Neuron (in vitro differentiated cells): ENCODE results near the gene KIAA0040.

Source experiments
- H2AFZ ChIP-seq: one replicate; pipeline ENCODE4 v1.6.1; 2013; ENCODE audit warnings: low read depth, mild to moderate bottlenecking, inconsistent platforms, low read length, moderate library complexity
- H3K27me3 ChIP-seq: one replicate; pipeline ENCODE4 v1.6.1; 2013; ENCODE audit warnings: low read length; ENCODE audit not compliant: insufficient read depth
- H3K36me3 ChIP-seq: one replicate; pipeline ENCODE4 v1.6.1; 2013; ENCODE audit warnings: low read length; ENCODE audit not compliant: insufficient read depth
- H3K4me1 ChIP-seq: one replicate; pipeline ENCODE4 v1.6.1; 2013; ENCODE audit warnings: low read length; ENCODE audit not compliant: insufficient read depth
- H3K4me3 ChIP-seq: 2 replicates; pipeline ENCODE4 v1.5.1; 2013; ENCODE audit warnings: mild to moderate bottlenecking, low read length, moderate library complexity
- H3K9me3 ChIP-seq: one replicate; pipeline ENCODE4 v1.6.1; 2013; ENCODE audit warnings: low read length

KIAA0040 gene

DNA sequence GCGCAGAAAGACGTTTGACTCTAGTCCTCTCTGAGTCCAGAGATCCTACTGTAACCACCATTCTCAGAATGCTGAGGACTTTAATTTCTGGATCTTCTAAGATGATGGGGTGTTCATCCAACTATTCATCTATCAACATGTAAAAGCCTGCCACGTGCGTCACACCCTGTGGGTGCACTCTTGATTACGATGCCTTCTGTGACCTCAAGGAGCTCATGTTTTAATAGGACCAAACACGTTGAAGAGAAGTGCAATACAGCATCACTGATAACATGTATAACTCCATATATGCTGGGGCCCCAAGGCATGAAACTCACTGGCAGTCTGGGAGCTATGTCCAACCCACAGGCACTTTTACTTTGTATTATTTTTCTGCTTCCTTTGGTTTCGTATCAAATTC is 19.0 kb downstream of the KIAA0040 start:
- H3K4me1 ChIP-seq = no peaks in the 10 kb centered on the region
- peaks cover 1% of the 10 kb centered on the region for H3K27me3 ChIP-seq
- H2AFZ ChIP-seq = no peak overlapping the region
- no peak overlapping the region for H3K4me3 ChIP-seq
- H3K36me3 ChIP-seq = no peaks in the 10 kb centered on the region
- no peaks in the 10 kb centered on the region for H3K9me3 ChIP-seq

DNA sequence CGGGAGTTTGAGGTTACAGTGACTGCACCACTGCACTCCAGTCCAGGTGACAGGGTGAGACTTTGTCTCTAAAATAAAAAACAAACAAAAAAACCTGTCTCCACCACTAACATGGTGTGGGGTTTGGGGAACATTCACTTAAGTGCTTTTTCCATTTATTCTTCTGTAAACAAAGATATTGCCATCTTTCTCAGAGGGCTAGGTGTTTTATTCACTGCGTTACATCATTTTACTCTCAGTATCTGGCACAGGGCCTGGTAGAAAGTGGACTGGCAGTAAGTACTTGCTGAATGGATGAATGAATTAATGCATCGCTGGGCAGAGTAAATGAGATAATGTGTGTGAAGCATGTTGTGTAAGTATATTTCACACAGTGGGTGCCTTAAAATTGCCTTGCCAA is 20.1 kb downstream of the KIAA0040 start:
- H3K4me1 ChIP-seq = no peaks in the 10 kb centered on the region
- no peak overlapping the region for H2AFZ ChIP-seq
- H3K4me3 ChIP-seq = no peak overlapping the region
- no peaks in the 10 kb centered on the region for H3K36me3 ChIP-seq
- no peaks in the 10 kb centered on the region for H3K9me3 ChIP-seq
- H3K27me3 ChIP-seq = peaks cover 5% of the 10 kb centered on the region

DNA sequence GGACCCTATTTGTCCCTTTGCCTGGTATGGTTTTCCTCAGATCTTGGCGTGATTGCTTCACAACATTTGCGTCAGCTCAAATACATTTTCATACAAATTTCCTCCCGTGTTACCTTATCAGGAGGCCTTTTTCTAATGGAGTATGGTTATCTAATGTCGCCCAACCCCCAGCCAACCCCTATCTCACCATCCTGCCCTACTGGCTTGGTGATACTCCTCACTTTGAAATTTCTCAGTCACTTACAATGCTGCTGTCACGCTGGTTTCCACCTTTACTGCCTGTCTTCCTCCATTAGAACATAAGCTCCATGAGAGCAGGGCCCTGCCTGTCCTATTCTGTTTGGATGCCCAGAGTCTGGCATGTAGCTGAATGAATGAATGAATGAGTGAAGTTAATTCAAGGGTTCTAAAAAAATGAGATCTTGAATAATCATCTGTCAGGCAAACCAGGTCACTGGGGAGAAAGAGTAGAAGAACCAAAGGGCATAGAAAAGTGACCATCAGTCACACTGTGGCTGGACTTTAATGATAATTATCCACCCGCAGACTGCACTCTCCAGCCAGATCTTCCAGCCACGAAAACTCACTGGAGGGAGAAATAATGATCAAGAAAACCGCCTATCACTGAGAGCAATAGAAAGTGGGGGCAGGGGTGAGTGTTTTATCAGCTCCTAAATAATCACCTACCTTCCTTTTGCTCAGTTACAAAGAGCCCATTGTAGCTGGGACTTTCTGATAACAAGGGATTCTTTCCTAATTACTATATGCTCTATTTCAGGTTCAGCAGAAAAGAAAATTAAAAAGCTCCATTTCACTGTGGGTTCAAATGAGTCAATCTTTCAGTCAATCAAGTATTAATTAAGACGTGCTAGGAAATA is 21.3 kb downstream of the KIAA0040 start:
- Histone ChIP-seq H3K36me3 (no peaks in the 10 kb centered on the region), H2AFZ (no peak overlapping the region), H3K4me1 (no peaks in the 10 kb centered on the region), H3K4me3 (no peak overlapping the region), H3K27me3 (peaks cover 14% of the 10 kb centered on the region), H3K9me3 (no peaks in the 10 kb centered on the region)

DNA sequence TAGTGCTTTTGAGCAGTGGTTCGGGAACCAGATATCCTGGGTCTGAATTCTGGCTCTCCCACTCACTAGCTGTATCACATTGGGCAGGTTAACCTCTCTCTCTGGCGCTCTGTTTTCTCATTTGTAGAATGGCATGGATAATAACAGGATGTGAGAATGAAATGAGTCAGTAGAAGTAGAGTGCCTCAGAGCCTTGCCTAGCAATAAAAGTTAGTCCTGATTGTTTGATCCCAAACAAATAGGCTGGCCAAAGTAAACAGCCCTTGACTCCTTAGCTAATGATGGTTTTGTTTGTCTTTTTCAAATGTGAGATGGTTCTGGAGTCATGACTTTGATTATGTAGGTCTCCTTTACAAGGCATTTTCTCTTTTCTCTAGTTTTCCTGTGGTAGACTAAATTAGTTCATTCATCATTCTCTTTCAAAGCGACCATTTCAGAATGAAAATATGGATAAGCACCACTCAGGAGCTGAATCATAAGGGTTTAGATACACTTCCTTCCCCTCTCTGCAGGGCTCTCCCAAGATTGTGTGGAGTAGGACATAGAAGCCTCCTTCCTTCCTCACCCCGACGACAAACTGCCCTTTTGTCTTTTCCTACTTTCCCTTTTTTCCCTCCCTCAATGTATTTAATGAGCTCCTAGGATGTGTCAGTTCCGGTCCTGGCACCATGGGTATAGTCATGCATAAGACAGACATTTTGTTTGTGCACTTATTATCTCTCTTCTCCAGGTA is 23.1 kb downstream of the KIAA0040 start:
- H3K4me3 ChIP-seq = no peak overlapping the region
- no peak overlapping the region for H2AFZ ChIP-seq
- H3K36me3 ChIP-seq = no peaks in the 10 kb centered on the region
- H3K4me1 ChIP-seq = peaks cover 7% of the 10 kb centered on the region
- peaks cover 14% of the 10 kb centered on the region for H3K27me3 ChIP-seq
- H3K9me3 ChIP-seq = no peaks in the 10 kb centered on the region

DNA sequence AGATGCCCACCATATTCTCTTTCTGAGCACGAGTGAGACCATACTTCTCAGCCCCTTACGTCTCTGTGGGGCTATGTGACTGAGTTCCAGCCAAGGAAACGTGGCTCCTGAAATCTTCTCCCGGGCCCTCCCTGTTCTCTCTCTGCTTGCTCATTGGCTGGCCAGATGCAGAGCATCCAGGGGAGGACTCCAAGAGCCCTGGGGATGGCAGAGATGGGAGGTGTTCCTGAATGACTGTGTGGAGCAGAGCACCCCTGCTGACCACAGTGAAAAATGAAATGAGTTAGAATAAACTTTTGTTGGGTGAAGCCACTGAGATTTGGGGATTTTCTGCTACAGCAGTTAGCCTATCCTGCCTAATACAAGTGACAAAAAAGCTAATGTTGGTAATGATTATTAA is 23.8 kb downstream of the KIAA0040 start:
- no peak overlapping the region for H3K4me3 ChIP-seq
- no peaks in the 10 kb centered on the region for H3K36me3 ChIP-seq
- no peaks in the 10 kb centered on the region for H3K9me3 ChIP-seq
- no peak overlapping the region for H2AFZ ChIP-seq
- peaks cover 12% of the 10 kb centered on the region for H3K4me1 ChIP-seq
- H3K27me3 ChIP-seq = peaks cover 14% of the 10 kb centered on the region

DNA sequence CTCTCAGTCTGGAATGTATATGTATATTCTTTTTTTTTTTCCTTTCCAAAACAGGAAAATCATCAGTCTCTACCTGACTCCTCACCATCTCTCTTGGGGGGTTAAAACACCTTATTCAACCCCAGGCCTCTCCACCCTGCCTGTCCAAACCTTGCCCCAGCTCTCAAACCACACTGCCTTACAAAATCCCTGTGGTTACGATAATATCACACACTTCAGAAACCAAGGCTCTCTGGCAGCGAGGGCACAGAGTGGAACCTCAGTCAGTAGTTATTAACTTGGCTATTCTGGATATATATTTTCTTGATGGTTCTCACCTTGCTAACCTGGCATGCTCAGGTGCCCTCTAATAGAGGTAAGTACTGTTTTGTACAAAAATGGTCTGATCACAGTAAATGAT is 24.7 kb downstream of the KIAA0040 start:
- no peak overlapping the region for H3K4me3 ChIP-seq
- no peaks in the 10 kb centered on the region for H3K9me3 ChIP-seq
- peaks cover 14% of the 10 kb centered on the region for H3K27me3 ChIP-seq
- H3K4me1 ChIP-seq = peaks cover 12% of the 10 kb centered on the region
- no peaks in the 10 kb centered on the region for H3K36me3 ChIP-seq
- H2AFZ ChIP-seq = no peak overlapping the region

DNA sequence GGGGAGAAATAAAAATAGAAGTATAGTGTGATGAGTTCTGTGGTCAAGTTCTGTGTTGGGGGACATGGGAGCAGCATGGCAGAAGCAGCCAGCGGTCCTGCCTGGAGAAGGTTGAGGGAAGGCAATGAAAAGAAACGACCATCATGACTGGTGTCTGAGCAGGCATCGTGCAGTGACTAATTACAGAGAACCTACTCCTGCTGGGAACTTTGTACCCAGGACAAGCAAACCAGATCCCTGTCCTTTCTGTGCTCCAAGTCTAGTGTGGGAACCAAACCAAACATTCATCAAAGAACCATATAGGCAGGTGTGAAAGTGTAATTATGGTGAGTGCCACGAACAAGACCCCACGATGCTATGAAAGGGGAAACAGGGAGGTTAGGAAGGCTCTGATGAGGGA is 25.8 kb downstream of the KIAA0040 start:
- Histone ChIP-seq H2AFZ (no peak overlapping the region), H3K36me3 (no peaks in the 10 kb centered on the region), H3K27me3 (peaks cover 14% of the 10 kb centered on the region), H3K4me3 (no peak overlapping the region), H3K9me3 (no peaks in the 10 kb centered on the region), H3K4me1 (peaks cover 12% of the 10 kb centered on the region)

DNA sequence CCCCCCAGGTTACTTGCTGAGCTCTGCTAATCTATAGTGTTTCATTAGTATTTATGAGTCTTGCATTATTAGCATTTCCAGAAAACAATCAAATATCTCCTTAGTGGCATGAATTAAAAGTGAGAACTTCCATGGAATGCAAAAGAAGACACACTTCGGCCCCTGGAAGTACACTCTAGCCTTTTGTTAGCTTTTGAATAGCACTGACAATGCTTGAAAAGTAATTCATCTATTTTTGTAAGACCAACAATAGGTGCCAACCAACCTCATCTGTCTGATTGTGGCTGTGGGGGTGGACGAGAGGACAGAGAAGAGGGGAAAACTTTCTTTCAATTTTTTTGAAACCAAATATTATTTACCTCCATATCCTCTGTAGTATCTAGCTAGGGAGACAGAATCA is 27.8 kb downstream of the KIAA0040 start:
- H3K4me1 ChIP-seq = peaks cover 12% of the 10 kb centered on the region
- H3K4me3 ChIP-seq = no peak overlapping the region
- H3K36me3 ChIP-seq = no peaks in the 10 kb centered on the region
- peaks cover 14% of the 10 kb centered on the region for H3K27me3 ChIP-seq
- H3K9me3 ChIP-seq = no peaks in the 10 kb centered on the region
- H2AFZ ChIP-seq = no peak overlapping the region

DNA sequence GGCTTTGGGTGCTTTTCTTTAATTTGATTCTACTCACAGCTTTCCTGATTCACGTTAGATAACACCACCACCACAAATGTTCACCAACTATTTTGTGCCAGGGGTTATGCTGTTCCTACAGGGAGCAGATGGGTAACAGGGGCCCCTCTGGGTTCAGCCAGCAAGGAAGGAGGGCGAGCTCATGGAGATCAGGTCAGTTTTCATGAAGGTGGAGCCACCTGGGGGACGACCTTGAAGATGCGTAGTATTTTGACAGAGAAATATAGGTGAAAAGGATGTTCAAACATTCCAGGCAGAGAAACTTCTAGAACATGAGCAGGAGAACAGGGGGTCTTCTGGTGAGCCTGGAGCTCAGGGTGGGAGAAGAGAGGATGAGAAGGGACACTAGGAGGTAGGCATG is 28.9 kb downstream of the KIAA0040 start:
- Histone ChIP-seq H3K36me3 (no peaks in the 10 kb centered on the region), H3K4me1 (peaks cover 12% of the 10 kb centered on the region), H2AFZ (no peak overlapping the region), H3K4me3 (no peak overlapping the region), H3K27me3 (peaks cover 14% of the 10 kb centered on the region), H3K9me3 (no peaks in the 10 kb centered on the region)

DNA sequence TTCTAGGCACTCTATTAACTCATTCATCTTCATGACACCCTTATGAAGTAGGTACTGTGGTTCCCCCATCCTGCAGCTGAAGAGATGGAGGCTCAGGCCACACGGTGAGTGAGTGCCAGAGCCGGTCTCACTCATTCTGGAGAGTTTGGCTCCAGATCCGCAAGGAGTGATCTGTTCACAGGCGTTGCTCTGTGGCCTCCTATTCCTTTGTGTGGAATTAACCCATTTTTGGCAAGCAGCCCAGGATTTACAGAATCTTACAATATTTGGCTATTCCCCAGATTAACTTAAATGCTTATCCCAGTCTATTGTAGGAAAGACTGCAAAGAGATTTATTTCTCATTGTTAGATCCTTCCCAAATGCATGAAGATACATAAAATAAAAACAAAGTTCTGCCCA is 29.6 kb downstream of the KIAA0040 start:
- peaks cover 16% of the 10 kb centered on the region for H3K4me1 ChIP-seq
- no peaks in the 10 kb centered on the region for H3K9me3 ChIP-seq
- no peak overlapping the region for H3K4me3 ChIP-seq
- no peaks in the 10 kb centered on the region for H3K36me3 ChIP-seq
- H2AFZ ChIP-seq = no peak overlapping the region
- H3K27me3 ChIP-seq = peaks cover 12% of the 10 kb centered on the region

DNA sequence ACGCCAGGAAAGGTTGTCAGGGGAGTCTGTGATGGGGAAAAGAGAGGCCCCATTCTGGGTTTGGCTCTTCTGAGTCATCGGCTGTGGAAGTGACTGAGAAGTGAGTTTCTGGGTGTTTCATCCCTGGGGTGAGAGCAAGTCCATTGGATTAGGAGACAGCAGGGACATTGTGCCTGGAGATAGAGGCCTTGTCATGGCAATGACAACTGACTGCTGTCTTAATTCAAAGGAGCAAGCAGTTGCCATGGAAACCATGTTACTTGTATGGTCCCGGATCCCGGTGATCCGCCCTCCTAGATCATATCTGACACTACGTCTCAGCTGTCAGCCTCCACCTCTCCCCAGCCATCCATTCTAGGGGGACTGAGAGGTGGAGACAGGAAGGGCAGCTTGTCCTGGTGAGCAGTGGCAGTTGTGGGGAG is 34.4 kb downstream of the KIAA0040 start:
- peaks cover 7% of the 10 kb centered on the region for H3K27me3 ChIP-seq
- H3K36me3 ChIP-seq = no peaks in the 10 kb centered on the region
- H3K9me3 ChIP-seq = no peaks in the 10 kb centered on the region
- no peak overlapping the region for H3K4me3 ChIP-seq
- no peak overlapping the region for H2AFZ ChIP-seq
- peaks cover 9% of the 10 kb centered on the region for H3K4me1 ChIP-seq

DNA sequence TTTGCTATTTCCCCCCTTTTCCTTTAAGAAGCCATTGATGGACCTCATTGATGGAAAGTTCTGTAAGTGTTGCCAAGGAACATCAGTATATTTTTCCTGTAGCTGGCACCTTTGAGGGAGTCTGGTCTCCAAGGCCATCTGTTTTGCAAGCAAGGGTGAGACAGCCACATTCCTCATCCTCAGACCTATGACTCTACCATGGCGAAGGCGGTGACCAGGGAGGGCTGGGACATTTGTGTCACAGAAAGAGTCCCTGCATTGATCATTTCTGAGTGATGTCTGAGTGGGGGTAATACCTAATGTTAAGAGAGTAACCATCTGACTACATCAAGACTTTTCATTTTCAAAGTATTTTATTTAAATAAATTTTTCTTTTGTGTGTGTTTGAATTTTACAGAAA is 35.4 kb downstream of the KIAA0040 start:
- peaks cover 7% of the 10 kb centered on the region for H3K27me3 ChIP-seq
- no peaks in the 10 kb centered on the region for H3K9me3 ChIP-seq
- no peak overlapping the region for H2AFZ ChIP-seq
- peaks cover 9% of the 10 kb centered on the region for H3K4me1 ChIP-seq
- H3K4me3 ChIP-seq = no peak overlapping the region
- no peaks in the 10 kb centered on the region for H3K36me3 ChIP-seq

DNA sequence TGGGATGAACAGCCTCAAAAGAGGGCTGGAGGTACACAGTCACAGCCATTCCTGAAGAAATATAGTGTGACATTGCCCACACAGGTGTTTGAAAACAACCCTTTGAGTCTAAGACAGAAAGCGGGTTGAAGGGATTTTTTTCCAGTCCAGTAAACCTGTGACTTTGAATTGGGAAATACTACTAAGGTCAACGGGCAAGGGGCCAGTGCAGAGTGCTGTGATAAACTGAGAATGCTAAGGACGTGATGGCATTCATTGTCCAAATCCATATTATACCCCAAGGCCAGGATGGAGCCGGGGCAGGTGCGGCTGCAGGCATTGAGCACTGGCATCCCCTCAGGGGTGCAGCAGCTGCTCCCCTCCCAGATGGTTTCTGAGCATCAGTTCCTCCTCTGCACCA is 36.6 kb downstream of the KIAA0040 start:
- peaks cover 9% of the 10 kb centered on the region for H3K4me1 ChIP-seq
- no peaks in the 10 kb centered on the region for H3K9me3 ChIP-seq
- H3K4me3 ChIP-seq = no peak overlapping the region
- H3K27me3 ChIP-seq = peaks cover 7% of the 10 kb centered on the region
- no peak overlapping the region for H2AFZ ChIP-seq
- no peaks in the 10 kb centered on the region for H3K36me3 ChIP-seq
